ENCODE results near the gene C5orf47.

The C5orf47 gene

DNA sequence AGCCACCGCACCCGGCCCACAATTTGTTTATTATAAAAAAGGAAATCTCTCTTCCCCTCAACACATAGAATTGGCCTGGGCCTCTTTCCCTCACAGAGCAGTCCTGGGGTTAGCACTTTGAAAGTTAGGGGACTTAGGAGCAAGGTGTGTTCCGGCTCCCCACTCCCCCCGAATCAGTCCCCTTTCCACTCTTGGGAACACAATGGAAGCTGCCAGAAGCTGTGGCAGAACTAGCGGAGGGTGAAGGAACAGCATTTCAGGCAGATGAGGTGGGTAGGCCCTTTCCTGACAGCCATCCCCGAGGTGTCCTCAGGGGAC, 16.4 kb upstream of the C5orf47 start:
- TF ChIP-seq EZH2 (IDR thresholded peaks at IDR 0.05; ENCODE audit: borderline replicate concordance, low read length): no peak
- TF ChIP-seq, protein P1, sequence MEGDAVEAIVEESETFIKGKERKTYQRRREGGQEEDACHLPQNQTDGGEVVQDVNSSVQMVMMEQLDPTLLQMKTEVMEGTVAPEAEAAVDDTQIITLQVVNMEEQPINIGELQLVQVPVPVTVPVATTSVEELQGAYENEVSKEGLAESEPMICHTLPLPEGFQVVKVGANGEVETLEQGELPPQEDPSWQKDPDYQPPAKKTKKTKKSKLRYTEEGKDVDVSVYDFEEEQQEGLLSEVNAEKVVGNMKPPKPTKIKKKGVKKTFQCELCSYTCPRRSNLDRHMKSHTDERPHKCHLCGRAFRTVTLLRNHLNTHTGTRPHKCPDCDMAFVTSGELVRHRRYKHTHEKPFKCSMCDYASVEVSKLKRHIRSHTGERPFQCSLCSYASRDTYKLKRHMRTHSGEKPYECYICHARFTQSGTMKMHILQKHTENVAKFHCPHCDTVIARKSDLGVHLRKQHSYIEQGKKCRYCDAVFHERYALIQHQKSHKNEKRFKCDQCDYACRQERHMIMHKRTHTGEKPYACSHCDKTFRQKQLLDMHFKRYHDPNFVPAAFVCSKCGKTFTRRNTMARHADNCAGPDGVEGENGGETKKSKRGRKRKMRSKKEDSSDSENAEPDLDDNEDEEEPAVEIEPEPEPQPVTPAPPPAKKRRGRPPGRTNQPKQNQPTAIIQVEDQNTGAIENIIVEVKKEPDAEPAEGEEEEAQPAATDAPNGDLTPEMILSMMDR (IDR thresholded peaks at IDR 0.05; ENCODE audit: low read length): no peak
- Histone ChIP-seq H2AFZ (ENCODE audit: low read length) (no peak overlapping the region), H3K4me3 (ENCODE audit: low read depth, low read length, poor library complexity, severe bottlenecking) (peak overlapping the region; percentile 49)

DNA sequence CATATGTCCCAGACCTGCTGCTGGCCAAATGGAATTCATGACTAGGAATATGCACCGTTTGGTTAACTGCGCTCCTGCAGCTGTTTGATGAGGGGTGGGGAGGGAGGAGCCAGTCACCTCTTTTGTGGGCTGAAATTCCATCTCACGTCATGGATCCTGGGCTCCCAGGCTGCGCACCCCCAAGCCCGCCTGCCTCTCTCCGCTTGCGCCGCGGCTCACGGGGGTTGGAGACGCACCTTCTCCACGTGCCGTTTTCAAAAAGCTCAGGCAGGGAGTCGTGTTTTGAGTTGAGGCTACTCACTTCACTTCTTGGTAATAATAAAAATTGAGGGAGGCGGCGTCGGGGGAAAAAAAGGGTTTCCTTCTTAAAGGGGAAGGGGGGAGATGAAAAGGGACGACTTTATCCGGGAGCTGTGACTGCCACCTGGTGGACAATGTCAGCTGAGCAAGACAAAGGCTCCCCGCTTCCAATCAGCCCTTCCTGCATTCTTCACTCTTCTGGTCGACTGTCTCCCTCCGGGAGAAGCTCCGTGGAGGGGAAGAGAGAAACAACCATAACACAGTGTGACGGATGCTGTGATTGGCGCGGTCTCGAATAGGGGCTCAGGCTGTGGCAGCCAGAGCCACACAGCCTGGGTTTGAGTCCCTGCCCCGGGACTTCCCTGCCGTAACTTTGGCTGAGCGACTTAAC, 15.9 kb upstream of the C5orf47 start:
- H3K27ac ChIP-seq (ENCODE audit: low read depth, low read length, poor library complexity, severe bottlenecking): no peak overlapping the region
- no peaks in the 10 kb centered on the region for H3F3A ChIP-seq (ENCODE audit: insufficient read depth, low read length)
- no peaks in the 10 kb centered on the region for H3K9me2 ChIP-seq (ENCODE audit: low read depth, low read length)
- no peaks in the 10 kb centered on the region for H3K9me3 ChIP-seq (ENCODE audit: low read length)
- no peaks in the 10 kb centered on the region for H3K79me2 ChIP-seq (ENCODE audit: insufficient read depth, low read length)
- H3K4me2 ChIP-seq (ENCODE audit: low read length): peak overlapping the region; percentile 69
- TF ChIP-seq, protein P1 (IDR thresholded peaks at IDR 0.05; ENCODE audit: low read length): peak; percentile 88
- TF ChIP-seq EZH2 (IDR thresholded peaks at IDR 0.05; ENCODE audit: borderline replicate concordance, low read length): no peak
- no peak overlapping the region for H2AFZ ChIP-seq (ENCODE audit: low read length)
- peaks cover 24% of the 10 kb centered on the region for H3K4me1 ChIP-seq (ENCODE audit: insufficient read depth, low read length, severe bottlenecking)
- peak overlapping the region; percentile 41; the same call in 1 of the 2 replicates for H3K9ac ChIP-seq (ENCODE audit: low read length)
- H3K27me3 ChIP-seq (ENCODE audit: insufficient read depth, low read length): no peaks in the 10 kb centered on the region
- no peaks in the 10 kb centered on the region for H4K20me1 ChIP-seq (ENCODE audit: insufficient read depth, low read length)
- peak overlapping the region; percentile 49 for H3K4me3 ChIP-seq (ENCODE audit: low read depth, low read length, poor library complexity, severe bottlenecking)
- H3K36me3 ChIP-seq (ENCODE audit: insufficient read depth, low read length): no peaks in the 10 kb centered on the region

More for the DNA sequence above, 16.4 kb upstream of the C5orf47 start:
- H4K20me1 ChIP-seq (ENCODE audit: insufficient read depth, low read length): no peaks in the 10 kb centered on the region
- H3K4me2 ChIP-seq (ENCODE audit: low read length): peak overlapping the region; percentile 69
- peaks cover 24% of the 10 kb centered on the region for H3K4me1 ChIP-seq (ENCODE audit: insufficient read depth, low read length, severe bottlenecking)
- no peaks in the 10 kb centered on the region for H3K9me3 ChIP-seq (ENCODE audit: low read length)
- no peaks in the 10 kb centered on the region for H3K27me3 ChIP-seq (ENCODE audit: insufficient read depth, low read length)
- no peaks in the 10 kb centered on the region for H3F3A ChIP-seq (ENCODE audit: insufficient read depth, low read length)
- H3K9ac ChIP-seq (ENCODE audit: low read length): no peak overlapping the region
- no peaks in the 10 kb centered on the region for H3K79me2 ChIP-seq (ENCODE audit: insufficient read depth, low read length)
- H3K36me3 ChIP-seq (ENCODE audit: insufficient read depth, low read length): no peaks in the 10 kb centered on the region
- H3K9me2 ChIP-seq (ENCODE audit: low read depth, low read length): no peaks in the 10 kb centered on the region
- no peak overlapping the region for H3K27ac ChIP-seq (ENCODE audit: low read depth, low read length, poor library complexity, severe bottlenecking)

DNA sequence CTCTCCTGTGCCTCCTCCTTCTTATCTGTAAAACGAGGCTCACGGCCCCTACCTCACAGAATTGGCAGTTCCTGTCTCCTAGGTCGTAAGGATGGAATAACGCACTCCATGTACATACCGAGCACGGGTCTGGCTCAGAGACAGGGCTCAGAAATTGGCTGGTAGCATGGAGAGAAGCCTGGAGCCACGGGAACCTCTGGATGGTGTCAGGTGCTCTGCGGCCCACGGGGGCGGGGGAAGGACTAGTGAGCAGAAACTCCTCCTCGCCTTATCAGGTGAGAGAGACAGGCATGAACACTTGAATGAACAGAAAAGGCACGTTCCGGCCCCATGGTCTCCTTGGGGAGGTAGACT, 15.4 kb upstream of the C5orf47 start:
- no peaks in the 10 kb centered on the region for H3K9me3 ChIP-seq (ENCODE audit: low read length)
- H3K79me2 ChIP-seq (ENCODE audit: insufficient read depth, low read length): no peaks in the 10 kb centered on the region
- H2AFZ ChIP-seq (ENCODE audit: low read length): no peak overlapping the region
- no peaks in the 10 kb centered on the region for H4K20me1 ChIP-seq (ENCODE audit: insufficient read depth, low read length)
- H3K4me2 ChIP-seq (ENCODE audit: low read length): peak overlapping the region; percentile 69
- H3K36me3 ChIP-seq (ENCODE audit: insufficient read depth, low read length): no peaks in the 10 kb centered on the region
- no peak overlapping the region for H3K27ac ChIP-seq (ENCODE audit: low read depth, low read length, poor library complexity, severe bottlenecking)
- H3K27me3 ChIP-seq (ENCODE audit: insufficient read depth, low read length): no peaks in the 10 kb centered on the region
- no peaks in the 10 kb centered on the region for H3K9me2 ChIP-seq (ENCODE audit: low read depth, low read length)
- TF ChIP-seq EZH2 (IDR thresholded peaks at IDR 0.05; ENCODE audit: borderline replicate concordance, low read length): no peak
- TF ChIP-seq, protein P1 (IDR thresholded peaks at IDR 0.05; ENCODE audit: low read length): no peak
- H3K4me1 ChIP-seq (ENCODE audit: insufficient read depth, low read length, severe bottlenecking): peaks cover 24% of the 10 kb centered on the region
- no peaks in the 10 kb centered on the region for H3F3A ChIP-seq (ENCODE audit: insufficient read depth, low read length)
- H3K9ac ChIP-seq (ENCODE audit: low read length): peak overlapping the region; percentile 41; the same call in 1 of the 2 replicates
- peak overlapping the region; percentile 49 for H3K4me3 ChIP-seq (ENCODE audit: low read depth, low read length, poor library complexity, severe bottlenecking)
